Measurements from ENCODE around the gene GPAT3.

Gene GPAT3

DNA sequence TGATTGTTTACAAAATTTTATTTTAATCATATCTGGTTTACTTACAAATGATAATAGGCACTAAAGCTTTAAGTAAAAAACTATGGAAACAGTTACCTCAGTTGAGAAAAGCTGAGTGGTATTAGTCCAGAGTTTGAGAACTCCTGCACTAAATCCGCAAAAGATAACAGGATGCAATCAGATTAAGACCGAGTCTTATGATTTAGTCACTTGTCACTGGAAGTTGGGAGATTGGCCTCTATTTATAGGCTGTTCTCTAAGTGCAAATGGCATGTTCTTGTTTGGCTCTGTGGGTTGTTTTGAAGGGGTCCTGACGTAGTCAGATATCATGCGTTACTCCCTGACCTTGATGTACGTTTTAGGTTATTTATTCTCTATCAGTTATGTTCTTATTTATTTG, 6.3 kb downstream of the GPAT3 start:
- ChIA-PET CTCF (interaction anchor here (0.6 kb wide), 1 partner anchor 987 kb away, joined by 3 read pairs; no protein-coding TSS in a partner anchor), POLR2A (no interaction called here)
- TF ChIP-seq, protein P1, sequence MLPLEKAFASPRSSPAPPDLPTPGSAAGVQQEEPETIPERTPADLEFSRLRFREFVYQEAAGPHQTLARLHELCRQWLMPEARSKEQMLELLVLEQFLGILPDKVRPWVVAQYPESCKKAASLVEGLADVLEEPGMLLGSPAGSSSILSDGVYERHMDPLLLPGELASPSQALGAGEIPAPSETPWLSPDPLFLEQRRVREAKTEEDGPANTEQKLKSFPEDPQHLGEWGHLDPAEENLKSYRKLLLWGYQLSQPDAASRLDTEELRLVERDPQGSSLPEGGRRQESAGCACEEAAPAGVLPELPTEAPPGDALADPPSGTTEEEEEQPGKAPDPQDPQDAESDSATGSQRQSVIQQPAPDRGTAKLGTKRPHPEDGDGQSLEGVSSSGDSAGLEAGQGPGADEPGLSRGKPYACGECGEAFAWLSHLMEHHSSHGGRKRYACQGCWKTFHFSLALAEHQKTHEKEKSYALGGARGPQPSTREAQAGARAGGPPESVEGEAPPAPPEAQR (tag by site-specific recombination; IDR thresholded peaks at IDR 0.05), result no peak
- no peak for TF ChIP-seq ZNF19 (tag by site-specific recombination; IDR thresholded peaks at IDR 0.05; ENCODE audit: low read depth)
- TF ChIP-seq SP7 (tag by site-specific recombination; IDR thresholded peaks at IDR 0.05), result no peak
- TF ChIP-seq ZNF16 (tag by site-specific recombination; IDR thresholded peaks at IDR 0.05; ENCODE audit: low read depth), result no peak
- TF ChIP-seq, protein P2, sequence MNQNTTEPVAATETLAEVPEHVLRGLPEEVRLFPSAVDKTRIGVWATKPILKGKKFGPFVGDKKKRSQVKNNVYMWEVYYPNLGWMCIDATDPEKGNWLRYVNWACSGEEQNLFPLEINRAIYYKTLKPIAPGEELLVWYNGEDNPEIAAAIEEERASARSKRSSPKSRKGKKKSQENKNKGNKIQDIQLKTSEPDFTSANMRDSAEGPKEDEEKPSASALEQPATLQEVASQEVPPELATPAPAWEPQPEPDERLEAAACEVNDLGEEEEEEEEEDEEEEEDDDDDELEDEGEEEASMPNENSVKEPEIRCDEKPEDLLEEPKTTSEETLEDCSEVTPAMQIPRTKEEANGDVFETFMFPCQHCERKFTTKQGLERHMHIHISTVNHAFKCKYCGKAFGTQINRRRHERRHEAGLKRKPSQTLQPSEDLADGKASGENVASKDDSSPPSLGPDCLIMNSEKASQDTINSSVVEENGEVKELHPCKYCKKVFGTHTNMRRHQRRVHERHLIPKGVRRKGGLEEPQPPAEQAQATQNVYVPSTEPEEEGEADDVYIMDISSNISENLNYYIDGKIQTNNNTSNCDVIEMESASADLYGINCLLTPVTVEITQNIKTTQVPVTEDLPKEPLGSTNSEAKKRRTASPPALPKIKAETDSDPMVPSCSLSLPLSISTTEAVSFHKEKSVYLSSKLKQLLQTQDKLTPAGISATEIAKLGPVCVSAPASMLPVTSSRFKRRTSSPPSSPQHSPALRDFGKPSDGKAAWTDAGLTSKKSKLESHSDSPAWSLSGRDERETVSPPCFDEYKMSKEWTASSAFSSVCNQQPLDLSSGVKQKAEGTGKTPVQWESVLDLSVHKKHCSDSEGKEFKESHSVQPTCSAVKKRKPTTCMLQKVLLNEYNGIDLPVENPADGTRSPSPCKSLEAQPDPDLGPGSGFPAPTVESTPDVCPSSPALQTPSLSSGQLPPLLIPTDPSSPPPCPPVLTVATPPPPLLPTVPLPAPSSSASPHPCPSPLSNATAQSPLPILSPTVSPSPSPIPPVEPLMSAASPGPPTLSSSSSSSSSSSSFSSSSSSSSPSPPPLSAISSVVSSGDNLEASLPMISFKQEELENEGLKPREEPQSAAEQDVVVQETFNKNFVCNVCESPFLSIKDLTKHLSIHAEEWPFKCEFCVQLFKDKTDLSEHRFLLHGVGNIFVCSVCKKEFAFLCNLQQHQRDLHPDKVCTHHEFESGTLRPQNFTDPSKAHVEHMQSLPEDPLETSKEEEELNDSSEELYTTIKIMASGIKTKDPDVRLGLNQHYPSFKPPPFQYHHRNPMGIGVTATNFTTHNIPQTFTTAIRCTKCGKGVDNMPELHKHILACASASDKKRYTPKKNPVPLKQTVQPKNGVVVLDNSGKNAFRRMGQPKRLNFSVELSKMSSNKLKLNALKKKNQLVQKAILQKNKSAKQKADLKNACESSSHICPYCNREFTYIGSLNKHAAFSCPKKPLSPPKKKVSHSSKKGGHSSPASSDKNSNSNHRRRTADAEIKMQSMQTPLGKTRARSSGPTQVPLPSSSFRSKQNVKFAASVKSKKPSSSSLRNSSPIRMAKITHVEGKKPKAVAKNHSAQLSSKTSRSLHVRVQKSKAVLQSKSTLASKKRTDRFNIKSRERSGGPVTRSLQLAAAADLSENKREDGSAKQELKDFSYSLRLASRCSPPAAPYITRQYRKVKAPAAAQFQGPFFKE (tag by site-specific recombination; IDR thresholded peaks at IDR 0.05; ENCODE audit: borderline replicate concordance), result no peak
- TF ChIP-seq ZNF248 (tag by site-specific recombination; IDR thresholded peaks at IDR 0.05), result no peak
- no peak for TF ChIP-seq ZNF768 (tag by site-specific recombination; IDR thresholded peaks at IDR 0.05)
- TF ChIP-seq ZNF521 (tag by site-specific recombination; IDR thresholded peaks at IDR 0.05), result no peak
- no peak for TF ChIP-seq ZNF660 (tag by site-specific recombination; IDR thresholded peaks at IDR 0.05)
- TF ChIP-seq GFI1B (tag by site-specific recombination; IDR thresholded peaks at IDR 0.05), result no peak
- no peak for TF ChIP-seq ZNF792 (tag by site-specific recombination; IDR thresholded peaks at IDR 0.05)
- TF ChIP-seq REST (tag by site-specific recombination; IDR thresholded peaks at IDR 0.05), result no peak
- TF ChIP-seq EGR2 (tag by site-specific recombination; IDR thresholded peaks at IDR 0.05; ENCODE audit: low read depth), result no peak
- no peak for TF ChIP-seq ZNF211 (tag by site-specific recombination; IDR thresholded peaks at IDR 0.05; ENCODE audit: low read depth)
- TF ChIP-seq ZNF2 (tag by site-specific recombination; IDR thresholded peaks at IDR 0.05), result no peak
- no peak for TF ChIP-seq ZNF423 (tag by site-specific recombination; IDR thresholded peaks at IDR 0.05)
- no peak for TF ChIP-seq ZNF544 (tag by site-specific recombination; IDR thresholded peaks at IDR 0.05)
- TF ChIP-seq ZNF341 (tag by site-specific recombination; IDR thresholded peaks at IDR 0.05; ENCODE audit: low read depth), result no peak
- no peak for TF ChIP-seq ZNF426 (tag by site-specific recombination; IDR thresholded peaks at IDR 0.05)
- TF ChIP-seq, protein P3, sequence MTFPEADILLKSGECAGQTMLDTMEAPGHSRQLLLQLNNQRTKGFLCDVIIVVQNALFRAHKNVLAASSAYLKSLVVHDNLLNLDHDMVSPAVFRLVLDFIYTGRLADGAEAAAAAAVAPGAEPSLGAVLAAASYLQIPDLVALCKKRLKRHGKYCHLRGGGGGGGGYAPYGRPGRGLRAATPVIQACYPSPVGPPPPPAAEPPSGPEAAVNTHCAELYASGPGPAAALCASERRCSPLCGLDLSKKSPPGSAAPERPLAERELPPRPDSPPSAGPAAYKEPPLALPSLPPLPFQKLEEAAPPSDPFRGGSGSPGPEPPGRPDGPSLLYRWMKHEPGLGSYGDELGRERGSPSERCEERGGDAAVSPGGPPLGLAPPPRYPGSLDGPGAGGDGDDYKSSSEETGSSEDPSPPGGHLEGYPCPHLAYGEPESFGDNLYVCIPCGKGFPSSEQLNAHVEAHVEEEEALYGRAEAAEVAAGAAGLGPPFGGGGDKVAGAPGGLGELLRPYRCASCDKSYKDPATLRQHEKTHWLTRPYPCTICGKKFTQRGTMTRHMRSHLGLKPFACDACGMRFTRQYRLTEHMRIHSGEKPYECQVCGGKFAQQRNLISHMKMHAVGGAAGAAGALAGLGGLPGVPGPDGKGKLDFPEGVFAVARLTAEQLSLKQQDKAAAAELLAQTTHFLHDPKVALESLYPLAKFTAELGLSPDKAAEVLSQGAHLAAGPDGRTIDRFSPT (tag by site-specific recombination; IDR thresholded peaks at IDR 0.05), result no peak
- Histone ChIP-seq H3K9me3 (ENCODE audit: control insufficient read depth, insufficient read depth, low read depth, low read length) (no peaks in the 10 kb centered on the region), H3K4me3 (ENCODE audit: low read depth, low read length) (no peak overlapping the region), H3K27ac (ENCODE audit: extremely low read depth, low read depth, low read length) (no peak overlapping the region), H3K36me3 (ENCODE audit: control insufficient read depth in 2 of 2, insufficient read depth in 1 of 2, low read length in 2 of 2) (no peaks in the 10 kb centered on the region), H3K4me1 (ENCODE audit: control insufficient read depth, insufficient read depth, low read length) (no peaks in the 10 kb centered on the region)
